ENCODE measurements around the gene LUC7L.
"Not testable (repeated sequence)": the region's sequence is repeated elsewhere in the genome, so short reads cannot be mapped to it uniquely, and the experiment has no call there.

Gene LUC7L

GRCh38 chr16:228151-228851, 948 bp downstream of the LUC7L start:
- DNase-seq = no peak

GRCh38 chr16:220021-220420, 9.2 kb downstream of the LUC7L start:
- no peak for DNase-seq

- DNase-seq = no peak
Measured at GRCh38 chr16:212999-213398, 16.2 kb downstream of the LUC7L start.

- not testable (repeated sequence) for DNase-seq
Measured at GRCh38 chr16:211631-212180, 17.5 kb downstream of the LUC7L start.

- not testable (repeated sequence) for DNase-seq
Measured at GRCh38 chr16:209359-209758, 19.9 kb downstream of the LUC7L start.

- DNase-seq = not testable (repeated sequence)
Measured at GRCh38 chr16:204046-204445, 25.2 kb downstream of the LUC7L start.

- no peak for DNase-seq
Measured at GRCh38 chr16:203246-203645, 26.0 kb downstream of the LUC7L start.

GRCh38 chr16:200388-200787, 28.9 kb downstream of the LUC7L start:
- DNase-seq = no peak

- DNase-seq = no peak
Measured at GRCh38 chr16:194516-194915, 34.7 kb downstream of the LUC7L start.

- DNase-seq = no peak
Measured at GRCh38 chr16:193441-193840, 35.8 kb downstream of the LUC7L start.

GRCh38 chr16:192686-193085, 36.6 kb downstream of the LUC7L start:
- DNase-seq = no peak

GRCh38 chr16:191831-192230, 37.4 kb downstream of the LUC7L start:
- DNase-seq = no peak

- DNase-seq = no peak
Measured at GRCh38 chr16:189604-190186, 39.6 kb downstream of the LUC7L start.

GRCh38 chr16:188674-189073, 40.6 kb downstream of the LUC7L start:
- DNase-seq = peak; percentile 35

GRCh38 chr16:187330-187729, 41.9 kb downstream of the LUC7L start:
- no peak for DNase-seq

- DNase-seq = no peak
Measured at GRCh38 chr16:185691-186090, 43.6 kb downstream of the LUC7L start.

- no peak for DNase-seq
Measured at GRCh38 chr16:185213-185612, 44.0 kb downstream of the LUC7L start.

- DNase-seq = no peak
Measured at GRCh38 chr16:183005-183404, 46.2 kb downstream of the LUC7L start.

GRCh38 chr16:181565-182021, 47.7 kb downstream of the LUC7L start:
- no peak for DNase-seq

- peak; percentile 89 for DNase-seq
Measured at GRCh38 chr16:180681-181564, 48.3 kb downstream of the LUC7L start.

- peak; percentile 53 for DNase-seq
Measured at GRCh38 chr16:180101-180675, 49.1 kb downstream of the LUC7L start, which contains the start of gene HBQ1. Gene HBQ1, plus strand, starts transcription at chr16:180459. Its CDS starts 28 bp downstream, at chr16:180487.

- DNase-seq = no peak
Measured at GRCh38 chr16:179211-180092, 49.8 kb downstream of the LUC7L start.
